ENCODE measurements around the gene SLC46A2. TPM values are rescaled to one million over a fixed set of nuclear protein-coding genes. Genes with fewer than 3 reads are reported as not detected.

The SLC46A2 gene, protein sequence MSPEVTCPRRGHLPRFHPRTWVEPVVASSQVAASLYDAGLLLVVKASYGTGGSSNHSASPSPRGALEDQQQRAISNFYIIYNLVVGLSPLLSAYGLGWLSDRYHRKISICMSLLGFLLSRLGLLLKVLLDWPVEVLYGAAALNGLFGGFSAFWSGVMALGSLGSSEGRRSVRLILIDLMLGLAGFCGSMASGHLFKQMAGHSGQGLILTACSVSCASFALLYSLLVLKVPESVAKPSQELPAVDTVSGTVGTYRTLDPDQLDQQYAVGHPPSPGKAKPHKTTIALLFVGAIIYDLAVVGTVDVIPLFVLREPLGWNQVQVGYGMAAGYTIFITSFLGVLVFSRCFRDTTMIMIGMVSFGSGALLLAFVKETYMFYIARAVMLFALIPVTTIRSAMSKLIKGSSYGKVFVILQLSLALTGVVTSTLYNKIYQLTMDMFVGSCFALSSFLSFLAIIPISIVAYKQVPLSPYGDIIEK
- not detected for total RNA-seq (2021; fragmentation: NEBNext Ultra II Directional; extraction: Animal tissue kit (Norgen Biotek cat#: 25700))
- long read RNA-seq, result 0 reads

- H3K36me3 Mint-ChIP-seq (ENCODE audit: low read depth), result no peaks in the 10 kb centered on the region
- H3K27ac Mint-ChIP-seq, result no peak within 1 kb of the TSS
- peak within 1 kb of the TSS; percentile 59 for H3K4me3 Mint-ChIP-seq
- TF ChIP-seq, protein P1, sequence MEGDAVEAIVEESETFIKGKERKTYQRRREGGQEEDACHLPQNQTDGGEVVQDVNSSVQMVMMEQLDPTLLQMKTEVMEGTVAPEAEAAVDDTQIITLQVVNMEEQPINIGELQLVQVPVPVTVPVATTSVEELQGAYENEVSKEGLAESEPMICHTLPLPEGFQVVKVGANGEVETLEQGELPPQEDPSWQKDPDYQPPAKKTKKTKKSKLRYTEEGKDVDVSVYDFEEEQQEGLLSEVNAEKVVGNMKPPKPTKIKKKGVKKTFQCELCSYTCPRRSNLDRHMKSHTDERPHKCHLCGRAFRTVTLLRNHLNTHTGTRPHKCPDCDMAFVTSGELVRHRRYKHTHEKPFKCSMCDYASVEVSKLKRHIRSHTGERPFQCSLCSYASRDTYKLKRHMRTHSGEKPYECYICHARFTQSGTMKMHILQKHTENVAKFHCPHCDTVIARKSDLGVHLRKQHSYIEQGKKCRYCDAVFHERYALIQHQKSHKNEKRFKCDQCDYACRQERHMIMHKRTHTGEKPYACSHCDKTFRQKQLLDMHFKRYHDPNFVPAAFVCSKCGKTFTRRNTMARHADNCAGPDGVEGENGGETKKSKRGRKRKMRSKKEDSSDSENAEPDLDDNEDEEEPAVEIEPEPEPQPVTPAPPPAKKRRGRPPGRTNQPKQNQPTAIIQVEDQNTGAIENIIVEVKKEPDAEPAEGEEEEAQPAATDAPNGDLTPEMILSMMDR (IDR thresholded peaks at IDR 0.05), result no peak
- no peaks in the 10 kb centered on the region; the same call in 1 of the 2 replicates for H3K9me3 Mint-ChIP-seq
- H3K27me3 Mint-ChIP-seq (ENCODE audit: insufficient read depth), result peaks cover 18% of the 10 kb centered on the region
- DNase-seq, result no peak
- peaks cover 13% of the 10 kb centered on the region for H3K4me1 Mint-ChIP-seq (ENCODE audit: low read depth)
Measured at GRCh38 chr9:112890106-112891081, at the start of gene SLC46A2. Gene SLC46A2, minus strand, starts transcription at chr9:112890876. Its CDS starts 195 bp downstream, at chr9:112890681.

DNA sequence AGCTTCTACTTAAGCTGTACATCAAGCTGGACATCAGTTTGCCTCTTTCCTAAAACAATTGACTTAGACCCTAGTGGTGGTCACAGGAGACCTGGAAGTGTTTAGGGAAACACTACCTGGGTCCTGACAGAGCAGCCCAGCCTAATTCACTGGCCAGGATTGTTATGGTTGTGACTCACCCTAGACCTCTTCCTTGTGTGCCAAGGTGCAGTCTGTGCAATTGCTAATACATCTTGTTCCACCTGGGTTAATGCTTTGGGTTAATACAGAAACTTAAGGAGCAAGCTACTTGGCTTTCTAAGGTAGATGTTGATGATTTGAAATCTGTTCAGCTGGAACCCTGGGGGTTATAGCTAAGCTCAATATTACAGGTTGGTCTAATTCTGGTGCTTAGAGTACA, 48.7 kb upstream of the SLC46A2 start:
- Mint-ChIP-seq H3K27ac (no peak overlapping the region), H3K9me3 (no peaks in the 10 kb centered on the region), H3K36me3 (ENCODE audit: low read depth) (no peaks in the 10 kb centered on the region), H3K27me3 (ENCODE audit: insufficient read depth) (peaks cover 6% of the 10 kb centered on the region), H3K4me1 (ENCODE audit: low read depth) (no peaks in the 10 kb centered on the region), H3K4me3 (no peak overlapping the region)
- DNase-seq, result no peak
- TF ChIP-seq, protein P1 (IDR thresholded peaks at IDR 0.05), result no peak

GRCh38 chr9:112933696-112934095, 43.0 kb upstream of the SLC46A2 start:
- no peaks in the 10 kb centered on the region for H3K4me1 Mint-ChIP-seq (ENCODE audit: low read depth)
- DNase-seq, result no peak
- H3K4me3 Mint-ChIP-seq, result no peak overlapping the region
- no peaks in the 10 kb centered on the region for H3K36me3 Mint-ChIP-seq (ENCODE audit: low read depth)
- TF ChIP-seq, protein P1 (IDR thresholded peaks at IDR 0.05), result no peak
- no peaks in the 10 kb centered on the region for H3K9me3 Mint-ChIP-seq
- no peak overlapping the region for H3K27ac Mint-ChIP-seq
- H3K27me3 Mint-ChIP-seq (ENCODE audit: insufficient read depth), result peaks cover 11% of the 10 kb centered on the region

DNA sequence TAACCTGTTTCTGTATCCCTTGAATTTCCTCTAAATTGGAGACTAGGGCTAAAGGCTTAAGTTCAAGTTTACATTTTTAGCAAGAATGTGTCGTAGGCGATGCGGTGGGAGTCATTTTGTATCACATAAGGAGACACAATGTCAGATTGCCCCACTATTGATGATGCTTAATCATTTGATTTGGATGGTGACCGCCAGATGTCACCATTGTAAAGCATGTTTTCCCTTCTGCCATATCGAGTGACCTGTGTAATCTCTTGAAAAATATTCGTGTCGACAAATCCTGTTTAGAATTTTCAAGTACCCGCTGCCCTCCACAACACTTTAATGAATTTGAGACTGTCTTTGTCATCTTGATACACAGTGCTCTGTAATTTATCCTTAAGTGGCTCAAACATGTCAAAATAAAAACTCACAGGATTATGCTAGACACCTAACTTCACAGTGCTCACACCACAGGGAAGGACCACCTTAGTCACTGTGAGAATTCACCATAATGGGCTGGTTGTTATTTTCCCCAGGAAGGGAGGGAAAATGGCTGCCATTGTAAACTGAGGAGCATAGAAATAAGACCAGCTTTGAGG, 34.5 kb upstream of the SLC46A2 start:
- TF ChIP-seq, protein P1 (IDR thresholded peaks at IDR 0.05), result peak; percentile 75
- Mint-ChIP-seq H3K27ac (no peak overlapping the region), H3K27me3 (ENCODE audit: insufficient read depth) (peaks cover 5% of the 10 kb centered on the region), H3K4me3 (no peak overlapping the region), H3K36me3 (ENCODE audit: low read depth) (no peaks in the 10 kb centered on the region), H3K9me3 (no peaks in the 10 kb centered on the region), H3K4me1 (ENCODE audit: low read depth) (no peaks in the 10 kb centered on the region)
- DNase-seq, result peak; percentile 13

DNA sequence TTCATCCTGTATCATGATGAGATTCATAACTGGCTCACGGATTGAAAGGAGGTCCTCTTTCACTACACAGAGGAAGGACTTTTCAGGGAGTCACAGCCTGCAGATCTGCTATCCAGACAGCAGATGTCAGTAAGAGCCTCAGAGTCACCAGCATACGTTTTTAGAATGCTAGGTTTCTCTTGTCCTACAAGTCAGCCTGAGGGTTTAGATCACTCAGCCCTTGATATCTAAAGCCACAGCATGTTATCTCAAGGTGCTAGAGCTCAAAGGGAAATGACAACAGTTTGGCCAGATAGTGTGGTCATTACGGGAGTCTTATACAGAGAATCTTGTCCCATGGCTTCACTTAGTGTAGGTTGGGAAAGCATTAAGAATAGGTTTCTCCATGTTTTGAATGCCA, 30.9 kb upstream of the SLC46A2 start:
- H3K36me3 Mint-ChIP-seq (ENCODE audit: low read depth), result no peaks in the 10 kb centered on the region
- TF ChIP-seq, protein P1 (IDR thresholded peaks at IDR 0.05), result peak; percentile 73
- no peaks in the 10 kb centered on the region for H3K9me3 Mint-ChIP-seq
- H3K27ac Mint-ChIP-seq, result no peak overlapping the region
- no peak overlapping the region for H3K4me3 Mint-ChIP-seq
- peaks cover 18% of the 10 kb centered on the region for H3K27me3 Mint-ChIP-seq (ENCODE audit: insufficient read depth)
- H3K4me1 Mint-ChIP-seq (ENCODE audit: low read depth), result no peaks in the 10 kb centered on the region
- peak; percentile 60 for DNase-seq

Data from HFFc6 (cell line).